ENCODE measurements around the gene CCDC90B. TPM values are rescaled to one million over a fixed set of nuclear protein-coding genes. Genes with fewer than 3 reads are reported as not detected.
"Not testable (repeated sequence)": the region's sequence is repeated elsewhere in the genome, so short reads cannot be mapped to it uniquely, and the experiment has no call there.

CCDC90B gene
- 74.9 TPM for polyA plus RNA-seq (ENCODE audit: insufficient read length)

GRCh38 chr11:83285771-83286528 lies at the start of gene CCDC90B:
CCDC90B (minus strand) TSS chr11:83286367; CDS start chr11:83285972, 395 bp downstream.
- peak; percentile 98 for DNase-seq

- no peak for DNase-seq
Measured at GRCh38 chr11:83335446-83336070, 49.4 kb upstream of the CCDC90B start.

GRCh38 chr11:83330303-83330702 lies 44.1 kb upstream of the CCDC90B start:
- no peak for DNase-seq

GRCh38 chr11:83326326-83326725 lies 40.2 kb upstream of the CCDC90B start:
- DNase-seq, result no peak

- no peak for DNase-seq
Measured at GRCh38 chr11:83319346-83319745, 33.2 kb upstream of the CCDC90B start.

- no peak for DNase-seq
Measured at GRCh38 chr11:83318931-83319330, 32.8 kb upstream of the CCDC90B start.

- DNase-seq, result no peak
Measured at GRCh38 chr11:83317757-83318690, 31.9 kb upstream of the CCDC90B start.

- DNase-seq, result not testable (repeated sequence)
Measured at GRCh38 chr11:83316897-83317268, 30.7 kb upstream of the CCDC90B start.

GRCh38 chr11:83316143-83316896 lies 30.2 kb upstream of the CCDC90B start:
- not testable (repeated sequence) for DNase-seq

GRCh38 chr11:83312430-83312829 lies 26.3 kb upstream of the CCDC90B start:
- DNase-seq, result peak; percentile 68

GRCh38 chr11:83311701-83312100 lies 25.5 kb upstream of the CCDC90B start:
- no peak for DNase-seq

- DNase-seq, result no peak
Measured at GRCh38 chr11:83310718-83311117, 24.6 kb upstream of the CCDC90B start.

- not testable (repeated sequence) for DNase-seq
Measured at GRCh38 chr11:83308536-83308935, 22.4 kb upstream of the CCDC90B start.

GRCh38 chr11:83306200-83307080 lies 20.3 kb upstream of the CCDC90B start:
- no peak for DNase-seq

GRCh38 chr11:83303316-83303715 lies 17.1 kb upstream of the CCDC90B start:
- no peak for DNase-seq

- DNase-seq, result no peak
Measured at GRCh38 chr11:83302151-83302550, 16.0 kb upstream of the CCDC90B start.

GRCh38 chr11:83299681-83300080 lies 13.5 kb upstream of the CCDC90B start:
- DNase-seq, result no peak

GRCh38 chr11:83294208-83294607 lies 8.0 kb upstream of the CCDC90B start:
- DNase-seq, result no peak

- no peak for DNase-seq
Measured at GRCh38 chr11:83293457-83293774, 7.2 kb upstream of the CCDC90B start.

- peak; percentile 73 for DNase-seq
Measured at GRCh38 chr11:83292709-83293456, 6.7 kb upstream of the CCDC90B start.

GRCh38 chr11:83287631-83288030 lies 1.5 kb upstream of the CCDC90B start:
- DNase-seq, result no peak
